Pancreas (tissue), 10 donors: Measurements from ENCODE around the gene LTBP2. TPM values are rescaled to one million over a fixed set of nuclear protein-coding genes. Genes with fewer than 3 reads are reported as not detected.
A peak's percentile ranks its signal among the peaks of the same experiment; 100 is the strongest.

Experiments used
- ATAC-seq, 4 donors: fragments of 200-7000 bp; cut with Tn5 transposase; one replicate each; pipeline versions ENCODE4 v1.8.0 to v1.9.1; 2020; ENCODE audit warnings: mild to moderate bottlenecking in 4 of 4, moderate library complexity in 4 of 4
- DNase-seq, 6 donors: peaks; one replicate each; pipeline ENCODE4 v3.0.0-alpha.2; 2020
- FAIRE-seq: peaks from 2 replicates; lab custom pipeline; 2012; peaks lifted over from hg19 to GRCh38; lab: Jason Lieb, UNC
- H3K27ac ChIP-seq, 4 donors: fragments of 200-600 bp; sonication (generic); 1 replicate in 3 of 4; 2 replicates in 1 of 4; pipeline versions ENCODE4 v1.5.0 to v1.8.0; 2020
- H3K27me3 ChIP-seq, 4 donors: fragments of 200-600 bp; one replicate each; pipeline ENCODE4 v1.8.0; 2021
- H3K36me3 ChIP-seq, 3 donors: fragments of 200-600 bp; sonication (generic) in 1 of 3; one replicate each; pipeline versions ENCODE4 v1.5.0 to v1.8.0; 2020 to 2021
- H3K4me1 ChIP-seq, 3 donors: fragments of 200-600 bp; one replicate each; pipeline ENCODE4 v1.8.0; 2021
- H3K4me3 ChIP-seq, 4 donors: fragments of 200-600 bp; sonication (generic) in 2 of 4; one replicate each; pipeline versions ENCODE4 v1.5.0 to v1.8.0; 2020 to 2021
- H3K9me3 ChIP-seq, 4 donors: fragments of 200-600 bp; one replicate each; pipeline ENCODE4 v1.8.0; 2021
- CTCF ChIP-seq, 4 donors: fragments of 200-600 bp; sonication (generic) in 3 of 4; IDR thresholded peaks; one replicate each; pipeline versions ENCODE4 v1.5.0 to v1.8.0; 2021; ENCODE audit warnings: antibody characterized with exemption in 4 of 4
- WGBS, 2 donors: extraction: QIAGEN DNeasy Blood & Tissue Kit; methylation state at CpG; one replicate each; pipeline ENCODE4 v1.1.7; 2013; 5-methylcytosine and 5-hydroxymethylcytosine counted together
- intact Hi-C, 3 donors: fragments of 100-400 bp; cut with DNase I; formaldehyde crosslinking; loops; one replicate each; pipeline versions ENCODE4 v1.11.1 to v1.14.2; 2022
- polyA plus RNA-seq, 2 donors: library from polyadenylated mRNA; stranded (reverse); fragments of 200-250 nt; gene quantifications; one replicate each; pipeline ENCODE4 v1.2.3, GENCODE V29; 2013
- total RNA-seq, 6 donors: library from RNA; stranded (reverse); fragmentation: NEBNext Ultra II Directional in 4 of 6; extraction: Animal tissue kit (Norgen Biotek cat#: 25700) in 4 of 6; gene quantifications; one replicate each; pipeline versions ENCODE4 v1.2.1 to v1.2.4, GENCODE V29; 2021 to 2023
- donor health status: healthy with polysubstance abuse.
- donor health status: DM: no; HTN: no; CAD: no; lungs with moderate emphysema.
- donor health status: DM: no; HTN: no; CAD: no.
- donor health status: control.
- donor health status: control.
- donor health status: Bipolar disorder and iron deficiency.
- donor health status: DM: yes; HTN: yes; CAD: no.
- donor health status: DM: no; HTN: no; CAD: no.
- donor health status: DM: no; HTN: no; CAD: no.
- donor health status: DM: yes; HTN: yes; CAD: no.

The LTBP2 gene
- total and polyA plus RNA-seq, 8 donors: 1.8 to 18.1 (median 4.7) TPM

GRCh38 chr14:74567219-74567618, 44.8 kb downstream of the LTBP2 start:
- no peaks in the 10 kb centered on the region for H3K36me3 ChIP-seq
- 89 to 91% methylated on average over 9 of the region's 9 CpGs for WGBS, 2 donors
- no peak overlapping the region for H3K4me3 ChIP-seq
- H3K4me1 ChIP-seq: no peaks in the 10 kb centered on the region
- H3K9me3 ChIP-seq: no peaks in the 10 kb centered on the region
- ATAC-seq: no peak
- no peak overlapping the region for H3K27ac ChIP-seq
- no peak for FAIRE-seq
- DNase-seq: no peak
- H3K27me3 ChIP-seq: no peaks in the 10 kb centered on the region
- no peak for TF ChIP-seq CTCF (IDR thresholded peaks at IDR 0.05)
- intact Hi-C loops: no loop called here

- no peak for FAIRE-seq
These were observed 45.6 kb downstream of the LTBP2 start for GRCh38 chr14:74566174-74567141.

GRCh38 chr14:74563586-74564159, 48.4 kb downstream of the LTBP2 start:
- Histone ChIP-seq H3K36me3 (no peaks in the 10 kb centered on the region), H3K27ac (no peak overlapping the region), H3K4me3 (no peak overlapping the region), H3K27me3 (no peaks in the 10 kb centered on the region), H3K4me1 (no peaks in the 10 kb centered on the region), H3K9me3 (no peaks in the 10 kb centered on the region)
- no peak for ATAC-seq
- no peak for TF ChIP-seq CTCF (IDR thresholded peaks at IDR 0.05)
- intact Hi-C loops: no loop called here
- no peak for DNase-seq
- no peak for FAIRE-seq
- WGBS, 2 donors: 92 to 94% methylated on average over 3 of the region's 3 CpGs

More at GRCh38 chr14:74566174-74567141, 45.6 kb downstream of the LTBP2 start:
- no peak for TF ChIP-seq CTCF (IDR thresholded peaks at IDR 0.05)
- DNase-seq: no peak
- 72 to 74% methylated on average over 15 of the region's 15 CpGs for WGBS, 2 donors
- intact Hi-C loops: no loop called here
- H3K4me3 ChIP-seq: no peak overlapping the region
- no peaks in the 10 kb centered on the region for H3K27me3 ChIP-seq
- H3K4me1 ChIP-seq: no peaks in the 10 kb centered on the region
- H3K27ac ChIP-seq: no peak overlapping the region
- peak in 1 of 4 donors; percentile 14 for ATAC-seq
- no peaks in the 10 kb centered on the region for H3K36me3 ChIP-seq
- H3K9me3 ChIP-seq: no peaks in the 10 kb centered on the region

GRCh38 chr14:74563233-74563585, 48.8 kb downstream of the LTBP2 start:
- intact Hi-C loops: no loop called here
- 74 to 78% methylated on average over 5 of the region's 5 CpGs for WGBS, 2 donors
- no peak for DNase-seq
- Histone ChIP-seq H3K9me3 (no peaks in the 10 kb centered on the region), H3K4me3 (no peak overlapping the region), H3K27ac (no peak overlapping the region), H3K4me1 (no peaks in the 10 kb centered on the region), H3K27me3 (no peaks in the 10 kb centered on the region), H3K36me3 (no peaks in the 10 kb centered on the region)
- no peak for ATAC-seq
- no peak for FAIRE-seq
- TF ChIP-seq CTCF (IDR thresholded peaks at IDR 0.05): no peak
